GM23248 (cell line): Measurements from ENCODE around the gene GRM7.

Experiments
- EZH2 ChIP-seq: fragments of 200-600 bp; sonication (generic); IDR thresholded peaks from 2 replicates; pipeline ENCODE4 v1.6.1; 2018; ENCODE audit warnings: antibody characterized with exemption, mild to moderate bottlenecking; ENCODE audit not compliant: insufficient read depth, poor library complexity, severe bottlenecking
- EZH2phosphoT487 ChIP-seq: fragments of 200-600 bp; sonication (generic); IDR thresholded peaks from 2 replicates; pipeline ENCODE4 v1.6.1; 2018; ENCODE audit warnings: antibody characterized with exemption, moderate library complexity, mild to moderate bottlenecking, low read depth; ENCODE audit not compliant: insufficient read depth

DNA sequence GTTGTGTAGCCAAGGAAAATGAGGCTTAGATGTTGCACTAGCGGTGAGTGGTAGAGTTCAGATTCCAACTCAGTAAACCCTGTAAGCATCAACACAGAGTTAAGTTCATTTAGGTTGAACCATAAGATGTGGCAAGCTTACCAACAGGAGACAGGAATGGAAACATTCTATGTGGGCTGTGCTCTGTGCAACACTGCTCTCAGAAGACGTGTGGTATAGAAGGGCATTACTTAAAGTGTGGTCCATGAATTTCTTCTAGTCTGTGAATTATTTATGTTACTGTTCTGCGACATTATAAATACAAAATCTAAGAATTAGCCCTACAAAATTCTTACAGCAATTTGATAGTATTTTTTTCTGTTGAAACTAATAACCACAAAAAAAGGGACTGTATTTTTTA is 213.3 kb downstream of the GRM7 start:
- TF ChIP-seq EZH2phosphoT487 (no peak), EZH2 (no peak)
